Measurements from ENCODE around the gene OLFM2. TPM values are rescaled to one million over a fixed set of nuclear protein-coding genes. Genes with fewer than 3 reads are reported as not detected.

OLFM2 gene
- total and polyA plus RNA-seq, 2 experiments from 2014 or later: 58.1 to 117 TPM

GRCh38 chr19:9901020-9901419 is 35.3 kb downstream of the OLFM2 start (continued):
- TF ChIP-seq STAT1 (IDR thresholded peaks at IDR 0.05; ENCODE audit: unreplicated experiment): no peak
- TF ChIP-seq ETS1 (IDR thresholded peaks at IDR 0.05): no peak
- TF ChIP-seq POLR2AphosphoS5 (IDR thresholded peaks at IDR 0.05; ENCODE audit: low read depth): no peak
- TF ChIP-seq EZH2 (IDR thresholded peaks at IDR 0.05; ENCODE audit: low read depth, unreplicated experiment): no peak
- no peak for TF ChIP-seq EZH2phosphoT487 (IDR thresholded peaks at IDR 0.05; ENCODE audit: unreplicated experiment)

- H2AFZ ChIP-seq: no peak overlapping the region
- ATAC-seq: no peak
- no peaks in the 10 kb centered on the region for H3K9me2 ChIP-seq (ENCODE audit: insufficient read depth)
- H3K4me1 ChIP-seq (ENCODE audit: insufficient read depth): no peaks in the 10 kb centered on the region
- H3F3A ChIP-seq (replicated peaks; ENCODE audit: low read depth): no peaks in the 10 kb centered on the region
- Mint-ChIP-seq H3K4me1 (no peaks in the 10 kb centered on the region), H3K36me3 (ENCODE audit: low read depth) (peaks cover 18% of the 10 kb centered on the region), H3K4me3 (no peak overlapping the region), H3K27me3 (ENCODE audit: insufficient read depth, low read depth, poor library complexity) (peaks cover 5% of the 10 kb centered on the region), H3K27ac (no peak overlapping the region), H3K9me3 (no peaks in the 10 kb centered on the region; the same call in 2 of the 3 replicates)
- H3K36me3 ChIP-seq (ENCODE audit: insufficient read depth): no peaks in the 10 kb centered on the region
- no peak overlapping the region for H3K4me2 ChIP-seq
- no peak for DNase-seq (ENCODE audit: low spot score)
- H3K79me2 ChIP-seq (replicated peaks; ENCODE audit: insufficient read depth): peaks cover 16% of the 10 kb centered on the region
- peaks cover 7% of the 10 kb centered on the region; the same call in 1 of the 2 replicates for H4K20me1 ChIP-seq (replicated peaks; ENCODE audit: insufficient read depth)
- no peak overlapping the region for H3K4me3 ChIP-seq
- TF ChIP-seq STAT1 (IDR thresholded peaks at IDR 0.05; ENCODE audit: unreplicated experiment) (no peak), ZNF462 (CRISPR knock-in tag; IDR thresholded peaks at IDR 0.05) (no peak), POLR2AphosphoS5 (IDR thresholded peaks at IDR 0.05; ENCODE audit: low read depth) (no peak), EZH2 (IDR thresholded peaks at IDR 0.05; ENCODE audit: low read depth, unreplicated experiment) (no peak), CTCF (conservative IDR thresholded peaks at IDR 0.05; ENCODE audit: low read depth in 2 of 2) (no peak), NANOG (IDR thresholded peaks at IDR 0.05; ENCODE audit: borderline replicate concordance) (no peak)
- H3K27me3 ChIP-seq (ENCODE audit: insufficient read depth): no peaks in the 10 kb centered on the region
- H3K27ac ChIP-seq (ENCODE audit: low read depth): no peak overlapping the region
Measured at GRCh38 chr19:9891609-9892373, 44.5 kb downstream of the OLFM2 start.
